GM21447 (cell line): ENCODE measurements around the gene HNRNPA1.
"Not testable (repeated sequence)": the region's sequence is repeated elsewhere in the genome, so short reads cannot be mapped to it uniquely, and the experiment has no call there.

Source experiments
- ATAC-seq: cut with Tn5 transposase; IDR thresholded peaks from one replicate; pipeline ENCODE4 v1.9.1; 2021; ENCODE audit not compliant: unreplicated experiment

Gene HNRNPA1

GRCh38 chr12:54273981-54274380 is 6.5 kb upstream of the HNRNPA1 start:
- ATAC-seq, result no peak

- ATAC-seq, result no peak
Observed at GRCh38 chr12:54276368-54276767, 4.2 kb upstream of the HNRNPA1 start.

GRCh38 chr12:54277823-54278276 is 2.7 kb upstream of the HNRNPA1 start:
- ATAC-seq, result no peak

GRCh38 chr12:54279227-54279631 is 1.3 kb upstream of the HNRNPA1 start:
- no peak for ATAC-seq

- peak; percentile 69 for ATAC-seq
Observed at GRCh38 chr12:54279632-54280467, 676 bp upstream of the HNRNPA1 start, which contains the start of gene CBX5. TSS of gene CBX5 (minus strand) at chr12:54280122. CDS start at chr12:54257650, 22,472 bp downstream.

GRCh38 chr12:54281261-54281638 is 724 bp downstream of the HNRNPA1 start:
- ATAC-seq, result not testable (repeated sequence)

- ATAC-seq, result not testable (repeated sequence)
Observed at GRCh38 chr12:54281694-54282093, 1.2 kb downstream of the HNRNPA1 start.

- no peak for ATAC-seq
Observed at GRCh38 chr12:54282949-54283593, 2.5 kb downstream of the HNRNPA1 start.

GRCh38 chr12:54284070-54284780 is 3.7 kb downstream of the HNRNPA1 start:
- ATAC-seq, result not testable (repeated sequence)

GRCh38 chr12:54285150-54286041 is 4.9 kb downstream of the HNRNPA1 start:
- no peak for ATAC-seq

GRCh38 chr12:54286042-54287030 is 5.8 kb downstream of the HNRNPA1 start:
- no peak for ATAC-seq

GRCh38 chr12:54287261-54288157 is 7.0 kb downstream of the HNRNPA1 start:
- no peak for ATAC-seq

- no peak for ATAC-seq
Observed at GRCh38 chr12:54292083-54292930, 11.8 kb downstream of the HNRNPA1 start.

GRCh38 chr12:54292931-54293241 is 12.4 kb downstream of the HNRNPA1 start:
- ATAC-seq, result no peak

GRCh38 chr12:54294152-54294952 is 13.8 kb downstream of the HNRNPA1 start:
- ATAC-seq, result peak; percentile 58

- ATAC-seq, result no peak
Observed at GRCh38 chr12:54294953-54295566, 14.5 kb downstream of the HNRNPA1 start.
